GM11168 (cell line): ENCODE data around the gene PC.

Experiments
- in situ Hi-C: fragments of 300-500 bp; cut with MboI; formaldehyde crosslinking; loops from one replicate; pipeline ENCODE4 v1.12.0; 2022; ENCODE audit warnings: low sequenced_read_pairs; ENCODE audit not compliant: unreplicated experiment

PC gene

DNA sequence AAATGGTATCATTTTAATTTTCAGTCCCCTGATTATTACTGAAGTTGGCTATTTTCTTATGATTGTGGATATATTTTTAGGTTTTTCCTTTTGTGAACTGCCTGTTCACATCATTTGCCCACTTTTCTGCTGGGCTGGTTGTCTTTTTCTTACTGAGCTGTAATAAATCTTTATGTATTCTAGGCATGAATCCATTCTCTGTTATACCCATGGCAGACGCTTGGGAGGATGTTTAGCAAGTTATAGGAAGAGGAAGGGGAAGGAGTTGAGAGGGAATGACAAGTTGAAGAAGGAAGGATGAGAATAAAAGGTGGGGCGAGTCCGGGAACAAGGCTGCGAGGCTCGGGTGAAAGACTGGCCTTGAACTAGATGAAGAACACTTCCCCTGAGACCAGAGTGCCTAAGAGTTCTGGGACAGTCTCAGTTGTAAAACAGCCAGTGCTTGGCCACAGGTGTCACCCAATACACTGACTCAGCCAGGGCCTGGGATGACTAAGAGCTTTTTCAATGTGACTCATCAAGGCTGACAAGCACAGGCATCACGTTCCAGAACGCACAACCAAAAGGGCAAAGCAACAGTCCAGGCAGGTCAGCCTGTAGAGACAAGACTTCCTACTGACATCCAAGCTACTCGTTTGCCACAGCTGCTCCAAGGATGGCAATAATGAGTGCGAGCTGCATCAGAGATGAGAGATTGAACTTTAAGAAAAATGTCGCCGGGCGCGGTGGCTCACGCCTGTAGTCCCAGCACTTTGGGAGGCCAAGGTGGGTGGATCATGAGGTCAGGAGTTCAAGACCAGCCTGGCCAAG is 66.1 kb downstream of the PC start:
- in situ Hi-C loops: no loop called here

DNA sequence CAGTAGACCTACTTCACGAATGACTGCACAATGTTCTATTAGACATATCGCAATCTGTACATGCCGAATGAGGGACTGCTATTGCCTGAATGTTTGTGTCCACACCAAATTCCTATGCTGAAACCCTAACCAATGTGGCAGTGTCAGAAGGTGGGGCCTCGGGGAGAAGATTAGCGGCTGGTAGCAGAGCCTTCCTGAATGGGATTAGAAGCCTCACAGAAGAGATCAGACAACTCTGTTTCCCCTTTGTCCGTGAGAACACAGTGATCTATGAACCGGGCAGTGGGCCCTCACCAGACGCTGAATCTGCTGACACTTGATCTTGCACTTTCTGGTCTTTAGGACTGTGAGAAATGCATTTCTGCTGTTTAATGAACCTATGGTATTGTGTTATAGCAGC is 68.2 kb downstream of the PC start:
- in situ Hi-C loops: no loop called here

DNA sequence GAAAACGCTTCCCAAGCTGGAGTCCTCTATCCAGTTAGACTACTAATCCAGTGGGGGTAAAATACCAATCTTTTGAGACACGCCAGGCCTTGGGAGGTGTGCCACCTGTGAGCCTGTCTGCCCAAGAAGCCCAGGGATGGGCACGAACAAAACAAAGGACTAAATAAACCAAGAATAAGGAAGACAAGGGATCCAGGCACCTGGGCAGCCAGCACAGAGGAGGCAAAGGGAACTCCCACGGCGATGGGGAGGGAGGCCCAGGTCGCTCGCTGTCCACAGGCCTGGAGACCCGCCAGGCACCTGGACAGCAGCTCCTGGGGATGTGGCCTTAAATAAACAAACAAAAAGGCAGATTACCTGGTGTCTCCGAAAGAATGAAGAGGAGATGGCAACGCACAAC is 69.9 kb downstream of the PC start:
- in situ Hi-C loops: no loop called here

GRCh38 chr11:66887526-66887925 is 70.7 kb downstream of the PC start:
- in situ Hi-C loops: no loop called here

DNA sequence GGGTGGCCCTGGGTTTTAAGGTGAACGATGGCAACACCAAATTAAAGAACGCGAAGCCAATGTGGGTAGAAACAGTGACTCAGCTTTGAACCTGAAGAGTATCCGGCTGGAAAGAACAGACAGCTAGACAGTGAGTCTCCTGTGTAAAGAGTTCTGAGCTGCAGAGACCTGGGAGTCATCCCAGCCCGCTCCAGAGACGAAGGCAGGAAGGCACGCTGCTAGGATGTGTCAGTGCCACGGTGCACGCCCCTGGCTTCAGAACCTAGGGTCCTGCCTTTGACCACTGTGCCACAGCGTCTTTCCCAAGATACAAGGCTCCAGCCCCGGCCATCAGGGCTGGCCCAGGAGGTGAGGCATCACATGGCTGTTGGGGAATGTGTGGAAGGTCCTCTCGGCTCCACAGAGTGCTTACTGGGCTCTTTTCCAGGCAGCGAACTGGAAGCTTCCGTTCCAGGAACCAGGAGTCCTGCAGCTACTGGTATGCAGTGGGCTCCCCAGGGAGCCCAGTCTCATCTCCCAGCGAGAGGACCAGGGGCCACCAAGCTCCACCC is 71.4 kb downstream of the PC start:
- in situ Hi-C loops: no loop called here

GRCh38 chr11:66885950-66886440 is 72.2 kb downstream of the PC start:
- in situ Hi-C loops: no loop called here

DNA sequence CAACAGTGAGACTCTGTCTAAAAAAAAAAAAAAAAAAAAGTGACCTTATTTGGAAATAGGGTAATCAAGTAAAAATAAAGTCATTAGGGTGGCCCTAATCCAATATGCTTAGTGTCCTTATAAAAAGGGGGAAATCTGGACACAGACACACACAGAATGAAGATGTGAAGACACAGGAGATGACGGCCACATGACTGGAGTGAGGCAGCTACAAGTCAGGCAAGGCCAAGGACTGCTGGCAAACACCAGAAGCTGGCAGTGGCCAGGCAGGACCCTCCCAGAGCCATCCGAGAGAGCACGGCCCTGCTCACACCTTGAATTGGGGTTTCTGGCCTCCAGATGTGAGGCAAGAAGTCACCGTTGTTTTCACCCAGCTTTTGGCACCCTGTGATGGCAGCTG is 72.7 kb downstream of the PC start:
- in situ Hi-C loops: no loop called here

- in situ Hi-C loops: no loop called here
These were observed 73.7 kb downstream of the PC start for GRCh38 chr11:66884443-66884842.

- in situ Hi-C loops: no loop called here
These were observed 74.9 kb downstream of the PC start for GRCh38 chr11:66883016-66883965.

- in situ Hi-C loops: no loop called here
These were observed 75.6 kb downstream of the PC start for GRCh38 chr11:66882561-66883015.

DNA sequence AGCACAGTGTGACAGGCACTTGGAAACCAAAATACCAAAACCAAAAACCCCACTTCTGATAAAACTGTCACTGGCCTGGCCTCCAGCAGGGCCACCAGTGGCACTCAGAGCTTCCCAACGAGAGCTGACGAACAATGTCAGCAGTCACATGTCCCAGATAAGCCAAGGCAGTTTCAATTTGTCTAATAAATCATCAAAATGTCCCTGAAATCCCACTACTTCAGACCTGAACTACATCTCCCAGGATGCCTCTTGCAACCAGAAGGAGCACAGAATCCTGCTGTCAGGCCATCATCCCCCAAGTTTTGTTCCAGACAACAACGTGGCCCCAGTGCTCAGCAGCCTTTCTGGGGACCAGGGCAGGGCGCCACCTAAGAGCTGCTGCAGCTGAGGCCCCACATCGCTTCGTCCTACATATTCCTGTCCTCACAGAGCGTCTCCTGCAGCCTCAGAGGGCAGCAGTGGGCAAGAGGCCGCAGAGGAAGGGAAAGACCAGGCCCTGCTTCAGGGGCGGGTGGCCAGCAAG is 76.2 kb downstream of the PC start:
- in situ Hi-C loops: no loop called here

GRCh38 chr11:66881451-66881835 is 76.7 kb downstream of the PC start:
- in situ Hi-C loops: no loop called here

DNA sequence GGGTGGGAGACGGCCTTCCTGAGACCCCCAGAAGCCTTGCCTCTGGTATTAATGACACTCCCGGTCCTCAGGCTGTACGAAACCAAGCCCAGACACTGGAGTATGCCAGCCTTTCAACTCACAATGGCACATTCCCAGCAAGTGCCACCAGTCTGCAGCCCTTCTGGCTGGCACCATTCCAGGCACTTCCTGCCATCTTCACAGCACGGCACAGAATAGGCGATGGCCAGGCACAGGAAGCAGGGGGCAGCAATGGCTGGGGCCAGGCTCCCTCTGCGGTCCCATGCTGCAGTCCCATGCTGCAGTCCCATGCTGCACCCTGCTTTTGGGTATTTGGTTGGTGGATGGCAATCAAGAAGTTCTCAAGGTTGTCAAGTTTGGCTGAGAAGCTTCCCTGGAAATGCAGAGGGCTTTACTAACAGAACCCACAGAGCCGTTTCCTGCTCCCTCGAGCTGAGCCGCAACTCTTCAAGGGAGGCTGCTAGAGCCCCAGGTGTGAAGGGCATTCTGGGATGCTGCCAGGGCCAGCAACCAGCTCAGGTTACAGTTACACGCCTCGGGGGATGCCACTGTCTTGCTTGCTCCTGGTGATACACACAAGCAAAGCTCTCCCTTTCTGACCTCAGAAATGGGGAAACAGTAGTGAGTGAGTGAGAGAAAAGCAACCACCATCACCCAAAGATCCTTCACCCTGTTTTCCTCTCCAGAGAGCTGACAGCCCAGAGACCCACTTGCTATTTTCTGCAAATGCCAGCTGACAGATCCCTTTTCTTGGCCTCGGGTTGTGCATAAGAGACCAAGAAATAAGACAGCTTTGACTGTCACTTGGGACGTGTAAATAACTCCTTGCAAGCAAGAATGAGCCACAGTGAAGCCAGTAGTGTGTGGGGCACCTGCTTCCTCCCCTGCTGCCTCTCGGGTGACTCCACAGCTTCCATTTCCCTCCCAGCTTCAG is 77.4 kb downstream of the PC start:
- in situ Hi-C loops: no loop called here

DNA sequence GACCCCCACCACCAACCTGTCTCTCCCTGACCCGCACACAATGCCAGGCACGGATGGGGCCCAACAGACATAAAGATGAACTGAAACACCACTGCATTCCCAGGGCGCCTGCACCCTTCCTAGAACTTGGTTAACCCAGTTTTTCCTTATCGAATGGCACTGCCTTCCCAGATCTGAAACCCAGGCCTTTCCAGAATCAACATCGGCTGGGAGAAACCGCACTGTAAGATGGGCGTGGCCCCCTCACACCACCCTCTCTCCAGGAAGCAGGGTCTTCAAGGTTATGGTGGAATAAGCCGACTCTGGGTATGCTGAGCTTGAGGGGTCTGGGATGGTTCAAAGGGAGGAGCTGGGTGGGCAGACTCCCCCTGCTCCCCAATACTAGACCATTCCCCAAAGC is 78.2 kb downstream of the PC start:
- in situ Hi-C loops: no loop called here

GRCh38 chr11:66879583-66879982 is 78.6 kb downstream of the PC start:
- in situ Hi-C loops: no loop called here

- in situ Hi-C loops: no loop called here
These were observed 79.2 kb downstream of the PC start for GRCh38 chr11:66879000-66879399.

- in situ Hi-C loops: no loop called here
These were observed 79.7 kb downstream of the PC start for GRCh38 chr11:66878474-66878873.

- in situ Hi-C loops: no loop called here
These were observed 80.4 kb downstream of the PC start for GRCh38 chr11:66877588-66878385.

GRCh38 chr11:66875378-66875777 is 82.8 kb downstream of the PC start:
- in situ Hi-C loops: no loop called here
